ENCODE results near the gene CACTIN. TPM values are rescaled to one million over a fixed set of nuclear protein-coding genes. Genes with fewer than 3 reads are reported as not detected.

Gene CACTIN
- total and polyA plus RNA-seq, 2 of the 8 experiments (the other 6 are each of a cell fraction or from before 2014, with no cell fraction given): 25.8 to 29.9 TPM

GRCh38 chr19:3576696-3577443, 49.7 kb downstream of the CACTIN start (continued):
- TF ChIP-seq EP300 (IDR thresholded peaks at IDR 0.05; ENCODE audit: borderline replicate concordance in 1 of 2, low read depth in 2 of 2, low read length in 2 of 2) (no peak), HDAC6 (IDR thresholded peaks at IDR 0.05; ENCODE audit: low read depth, low read length) (no peak), RNF2 (IDR thresholded peaks at IDR 0.05; ENCODE audit: borderline replicate concordance, low read depth, low read length, missing control alignments, poor library complexity, severe bottlenecking) (no peak)
- TF ChIP-seq, protein P1, sequence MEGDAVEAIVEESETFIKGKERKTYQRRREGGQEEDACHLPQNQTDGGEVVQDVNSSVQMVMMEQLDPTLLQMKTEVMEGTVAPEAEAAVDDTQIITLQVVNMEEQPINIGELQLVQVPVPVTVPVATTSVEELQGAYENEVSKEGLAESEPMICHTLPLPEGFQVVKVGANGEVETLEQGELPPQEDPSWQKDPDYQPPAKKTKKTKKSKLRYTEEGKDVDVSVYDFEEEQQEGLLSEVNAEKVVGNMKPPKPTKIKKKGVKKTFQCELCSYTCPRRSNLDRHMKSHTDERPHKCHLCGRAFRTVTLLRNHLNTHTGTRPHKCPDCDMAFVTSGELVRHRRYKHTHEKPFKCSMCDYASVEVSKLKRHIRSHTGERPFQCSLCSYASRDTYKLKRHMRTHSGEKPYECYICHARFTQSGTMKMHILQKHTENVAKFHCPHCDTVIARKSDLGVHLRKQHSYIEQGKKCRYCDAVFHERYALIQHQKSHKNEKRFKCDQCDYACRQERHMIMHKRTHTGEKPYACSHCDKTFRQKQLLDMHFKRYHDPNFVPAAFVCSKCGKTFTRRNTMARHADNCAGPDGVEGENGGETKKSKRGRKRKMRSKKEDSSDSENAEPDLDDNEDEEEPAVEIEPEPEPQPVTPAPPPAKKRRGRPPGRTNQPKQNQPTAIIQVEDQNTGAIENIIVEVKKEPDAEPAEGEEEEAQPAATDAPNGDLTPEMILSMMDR (IDR thresholded peaks at IDR 0.05; ENCODE audit: control extremely low read depth in 1 of 3, insufficient read depth in 1 of 3, low read depth in 1 of 3, low read length in 3 of 3): 0 out of 4 replicates have a peak, but pooled peaks of 1 of the 3 experiments have one; percentile 7
